ENCODE data around the gene SPATA33.
A peak's percentile ranks its signal among the peaks of the same experiment; 100 is the strongest.

Gene SPATA33

DNA sequence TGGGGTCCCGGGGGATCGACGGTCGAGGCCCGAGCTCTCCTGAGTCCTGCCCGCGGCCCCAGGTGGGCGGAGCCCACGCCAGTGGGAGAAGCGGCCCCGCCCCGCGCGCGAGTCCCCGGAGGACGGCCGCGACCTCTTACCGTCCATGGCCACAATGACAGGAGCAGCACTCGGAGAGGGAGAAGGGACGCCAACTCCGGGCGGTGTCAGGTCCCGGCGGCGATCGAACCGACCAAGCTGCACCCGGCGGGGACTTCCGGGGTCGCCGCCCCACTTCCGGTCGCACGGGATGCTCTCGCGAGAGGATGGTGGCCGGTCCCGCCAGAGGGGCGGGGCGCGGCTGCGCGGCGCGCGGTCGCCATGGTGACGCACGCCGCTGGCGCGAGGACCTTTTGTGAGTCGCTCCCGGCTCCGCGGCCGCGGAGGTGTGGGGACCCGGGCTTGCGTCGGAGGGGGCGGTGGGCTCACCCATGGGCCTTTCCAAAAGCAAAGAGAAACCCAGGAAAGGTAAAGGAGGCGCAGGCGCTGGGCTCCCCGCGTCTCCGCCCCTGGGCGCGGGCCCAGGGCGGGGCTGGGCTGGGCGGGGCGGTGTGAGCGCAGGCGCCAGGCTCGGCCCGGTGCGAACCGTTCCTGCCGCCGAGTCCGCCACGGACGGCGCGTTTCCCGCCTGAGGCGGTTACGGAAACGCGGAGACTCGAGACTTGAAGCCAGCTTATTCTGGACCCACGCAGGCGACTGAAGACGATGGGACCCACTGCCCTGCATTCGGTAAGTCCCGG is at the start of gene SPATA33, which contains the start of gene CHMP1A:
SPATA33 (plus strand) TSS at position 395 of the 779 bp plus-strand sequence; CDS start at position 471, 76 bp downstream.
CHMP1A (minus strand) TSS at position 267 of the 779 bp plus-strand sequence; CDS start at position 147, 120 bp downstream.
- DNase-seq = peak; percentile 80

DNA sequence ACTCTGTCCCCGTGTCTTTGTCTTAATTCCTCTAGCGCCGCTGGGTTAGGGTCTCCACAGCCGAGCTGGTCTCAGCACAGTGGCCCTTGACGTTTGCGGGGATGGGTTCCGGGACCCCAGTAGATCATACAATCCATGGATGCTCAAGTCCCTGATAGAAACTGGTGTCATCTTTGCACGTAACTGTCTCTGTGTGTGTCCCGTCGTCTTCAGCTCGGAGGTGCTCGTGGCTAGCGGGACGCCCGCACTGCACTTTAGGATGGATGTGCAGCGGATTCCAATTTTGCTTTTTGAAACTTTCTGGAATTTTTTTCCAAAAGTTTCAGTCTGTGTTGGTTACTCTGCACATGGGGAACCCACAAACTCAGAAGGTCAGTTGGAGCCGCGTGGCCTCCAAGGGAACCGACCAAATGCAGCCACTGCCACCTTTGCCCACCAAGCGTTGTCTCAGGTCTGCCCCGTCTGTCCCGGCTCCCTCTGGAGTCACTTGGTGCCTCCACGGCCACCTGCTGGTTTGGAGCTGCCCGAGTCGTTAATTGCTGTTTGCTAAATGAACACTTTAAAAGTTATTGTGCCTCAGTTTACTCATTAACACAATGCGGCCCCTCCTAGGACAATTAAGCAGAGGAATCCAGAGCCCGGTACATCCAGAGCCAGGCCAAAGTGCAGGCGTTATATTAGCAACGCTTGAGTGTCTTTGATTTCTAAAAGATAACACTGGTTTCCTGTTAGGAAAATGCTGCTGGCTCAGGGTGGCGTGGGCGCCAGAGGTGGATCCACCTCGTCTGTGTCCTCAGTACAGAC is 49.5 kb upstream of the SPATA33 start:
- DNase-seq = no peak

DNA sequence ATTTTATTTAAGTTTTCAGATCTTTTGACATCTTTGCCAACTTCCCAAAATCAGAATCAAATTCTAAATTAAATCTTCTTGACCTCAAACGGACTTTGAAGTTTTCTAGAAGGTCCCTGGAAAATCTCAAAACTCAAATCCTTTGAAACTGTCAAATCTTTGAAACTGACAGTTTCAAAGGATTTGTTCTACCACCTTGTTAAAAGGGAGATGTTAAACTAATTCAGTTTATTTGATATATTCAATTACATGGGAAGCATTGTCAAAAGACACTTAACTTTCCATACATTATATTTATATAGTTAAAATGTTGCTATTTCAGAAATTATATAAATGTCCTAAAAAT is 47.6 kb upstream of the SPATA33 start:
- DNase-seq = no peak

DNA sequence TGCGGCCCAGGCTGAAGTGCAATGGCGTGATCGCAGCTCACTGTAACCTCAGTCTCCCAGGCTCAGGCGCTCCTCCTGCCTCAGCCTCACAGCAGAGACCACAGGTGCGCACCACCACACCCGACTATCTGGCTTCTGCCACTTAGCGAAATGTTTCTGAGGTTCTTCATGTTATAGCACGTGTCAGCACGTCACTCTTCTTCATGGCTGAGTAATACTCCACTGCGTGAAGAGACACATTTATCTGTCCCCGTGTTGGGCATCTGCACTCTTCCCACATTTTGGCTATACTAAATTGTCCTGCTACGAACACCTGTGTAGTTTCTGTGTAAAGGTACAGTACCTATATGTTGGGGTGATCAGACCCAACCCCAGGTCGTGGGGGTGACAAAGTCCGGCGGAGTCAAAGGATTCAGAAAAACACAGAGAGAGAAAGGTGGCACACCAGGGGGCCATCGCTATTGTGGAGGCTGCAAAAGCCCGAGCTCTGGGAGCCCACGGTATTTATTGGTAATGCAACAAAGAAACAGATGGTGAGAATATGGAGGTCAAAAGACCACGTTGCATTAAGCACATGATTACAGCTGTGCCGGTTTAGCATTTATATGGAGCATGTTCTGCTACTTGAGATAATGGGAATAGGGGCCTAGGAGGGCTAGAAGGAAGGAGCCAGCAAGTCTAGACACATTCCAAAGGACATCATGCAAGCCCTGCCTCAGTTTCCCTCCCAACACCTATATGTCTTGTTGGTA is 45.0 kb upstream of the SPATA33 start:
- no peak for DNase-seq

DNA sequence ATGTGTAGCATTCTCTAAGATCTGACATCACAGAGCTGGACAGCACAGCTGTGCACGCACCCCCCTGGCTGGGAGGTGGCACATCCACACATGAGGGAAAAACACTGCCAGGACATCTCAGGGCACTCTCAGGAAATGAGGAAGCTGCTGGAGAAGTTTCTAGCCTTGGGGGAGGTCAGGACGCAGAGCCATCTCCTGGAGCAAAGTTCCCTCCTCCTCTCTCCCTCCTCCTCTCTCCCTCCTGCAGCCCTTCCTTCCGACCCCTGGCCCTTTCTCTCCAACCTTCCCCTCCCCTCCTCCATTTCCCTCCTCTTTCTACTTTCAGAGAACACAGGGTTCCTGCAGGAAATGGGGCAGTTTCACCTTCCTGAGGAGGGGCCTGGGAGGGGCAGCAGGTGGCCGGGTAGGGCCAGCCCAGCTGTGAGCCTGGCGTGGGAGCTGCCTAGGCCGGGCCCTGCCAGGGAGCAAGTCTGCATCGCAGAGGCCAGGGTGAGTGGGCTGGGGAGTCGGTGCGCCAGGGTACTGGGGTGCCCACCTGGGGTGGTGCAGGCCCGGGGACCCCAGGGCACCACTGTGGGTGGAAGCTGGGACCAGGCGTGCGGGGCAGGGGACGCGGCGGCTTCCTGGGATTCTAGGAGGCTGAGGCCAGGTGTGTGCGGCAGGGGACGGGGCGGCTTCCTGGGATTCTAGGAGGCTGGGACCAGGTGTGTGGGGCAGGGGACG is 44.2 kb upstream of the SPATA33 start, which contains the start of gene DPEP1:
DPEP1 (plus strand) TSS at position 412 of the 723 bp plus-strand sequence. CDS start 16,769 bp downstream, outside the sequence.
- no peak for DNase-seq

DNA sequence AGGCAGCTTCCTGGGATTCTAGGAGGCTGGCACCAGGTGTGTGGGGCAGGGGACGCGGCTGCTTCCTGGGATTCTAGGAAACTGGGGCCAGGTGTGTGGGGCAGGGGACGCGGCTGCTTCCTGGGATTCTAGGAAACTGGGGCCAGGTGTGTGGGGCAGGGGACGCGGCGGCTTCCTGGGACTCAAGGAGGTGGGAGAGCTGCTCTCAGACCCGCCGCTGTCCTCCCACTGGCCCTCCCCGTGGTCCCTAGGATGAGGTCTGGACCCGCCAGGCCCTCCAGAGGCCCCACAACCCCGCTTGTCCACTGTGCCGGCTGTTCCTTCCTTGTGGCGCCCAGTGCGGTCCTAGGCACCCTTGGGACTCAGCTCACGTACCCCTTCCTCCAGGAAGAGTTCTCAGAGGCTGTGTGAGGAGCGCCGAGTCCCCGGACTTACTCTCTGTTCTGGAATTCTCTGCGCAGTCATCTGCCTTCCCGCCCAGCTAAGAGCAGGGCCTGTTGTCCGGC is 43.6 kb upstream of the SPATA33 start:
- DNase-seq = no peak

DNA sequence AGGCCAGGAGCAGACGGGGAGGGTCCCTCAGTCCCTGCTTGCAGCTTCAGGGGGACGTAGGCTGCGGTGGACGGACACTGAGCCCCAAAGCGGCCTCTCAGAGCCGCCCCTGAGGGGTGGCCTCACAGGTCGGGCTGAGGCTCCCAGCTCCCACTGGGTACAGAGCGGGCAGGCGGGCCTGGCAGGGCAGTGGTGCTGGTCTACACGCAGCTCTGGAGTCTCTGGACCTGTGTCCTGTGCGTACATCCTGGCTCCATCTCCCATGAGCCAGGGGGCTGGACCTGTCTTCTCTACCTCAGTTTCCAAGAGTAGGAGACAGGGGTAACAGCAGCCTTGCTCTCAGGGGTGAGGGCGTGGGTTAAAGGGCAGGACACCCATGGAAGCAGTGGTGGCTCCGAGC is 42.5 kb upstream of the SPATA33 start:
- no peak for DNase-seq

DNA sequence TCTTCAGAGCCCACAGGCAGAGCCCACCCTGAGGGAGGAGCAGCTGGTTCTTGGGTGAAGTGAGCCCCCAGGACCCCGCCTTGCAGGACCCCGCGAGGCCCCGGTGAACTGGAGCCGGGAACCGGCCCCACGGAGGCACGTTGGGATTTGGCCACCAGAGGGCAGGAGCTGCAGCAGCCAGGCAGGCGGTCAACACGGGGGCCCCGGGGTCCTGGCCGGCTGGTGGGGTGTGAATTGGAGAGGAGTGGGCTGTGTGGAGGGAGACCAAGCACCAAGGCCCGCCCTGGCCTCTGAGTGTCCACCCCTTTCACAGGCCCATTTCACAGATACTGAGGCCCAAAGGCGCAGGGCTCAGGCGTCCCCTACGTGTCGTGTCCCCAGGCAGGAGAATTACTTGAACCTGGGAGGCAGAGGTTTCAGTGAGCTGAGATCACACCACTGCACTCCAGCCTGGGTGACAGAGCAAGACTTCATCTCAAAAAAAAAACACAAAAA is 42.0 kb upstream of the SPATA33 start:
- no peak for DNase-seq

DNA sequence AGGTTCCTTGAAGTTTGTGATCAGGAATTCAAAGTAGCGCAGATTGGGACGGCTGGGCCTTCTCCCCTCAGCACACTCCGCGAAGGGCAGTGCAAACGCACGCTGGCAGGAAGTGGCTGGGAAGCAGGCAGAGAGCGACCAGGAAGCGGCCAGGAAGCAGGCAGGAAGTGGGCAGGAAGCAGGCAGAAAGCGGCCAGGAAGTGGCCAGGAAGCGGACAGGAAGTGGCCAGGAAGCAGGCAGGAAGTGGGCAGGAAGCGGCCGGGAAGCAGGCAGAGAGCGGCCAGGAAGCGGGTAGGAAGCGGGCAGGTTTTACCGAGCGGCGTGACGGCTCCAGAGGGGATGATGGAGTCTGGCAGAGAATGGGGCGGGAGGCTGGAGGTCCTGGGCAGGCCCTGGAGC is 41.0 kb upstream of the SPATA33 start:
- DNase-seq = no peak

DNA sequence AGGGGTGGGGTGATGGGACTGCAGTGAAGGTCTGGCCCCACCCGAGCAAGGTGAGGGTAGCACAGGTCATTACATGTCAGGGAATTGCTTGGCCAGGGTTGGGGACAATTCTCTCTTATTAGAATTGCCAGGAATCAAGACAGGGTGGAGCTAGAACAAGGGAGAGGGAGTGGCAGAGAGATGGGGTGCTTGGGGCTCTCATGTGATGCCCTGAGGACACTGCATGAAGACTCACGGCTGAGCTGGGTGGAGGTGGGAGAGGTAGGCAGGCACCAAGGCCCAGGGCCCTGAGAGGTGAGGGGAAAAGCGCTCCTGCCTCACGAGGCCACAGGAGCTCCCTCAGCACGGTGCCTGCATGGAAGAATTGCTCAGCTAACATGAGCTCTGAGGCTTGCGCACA is 40.6 kb upstream of the SPATA33 start:
- no peak for DNase-seq

DNA sequence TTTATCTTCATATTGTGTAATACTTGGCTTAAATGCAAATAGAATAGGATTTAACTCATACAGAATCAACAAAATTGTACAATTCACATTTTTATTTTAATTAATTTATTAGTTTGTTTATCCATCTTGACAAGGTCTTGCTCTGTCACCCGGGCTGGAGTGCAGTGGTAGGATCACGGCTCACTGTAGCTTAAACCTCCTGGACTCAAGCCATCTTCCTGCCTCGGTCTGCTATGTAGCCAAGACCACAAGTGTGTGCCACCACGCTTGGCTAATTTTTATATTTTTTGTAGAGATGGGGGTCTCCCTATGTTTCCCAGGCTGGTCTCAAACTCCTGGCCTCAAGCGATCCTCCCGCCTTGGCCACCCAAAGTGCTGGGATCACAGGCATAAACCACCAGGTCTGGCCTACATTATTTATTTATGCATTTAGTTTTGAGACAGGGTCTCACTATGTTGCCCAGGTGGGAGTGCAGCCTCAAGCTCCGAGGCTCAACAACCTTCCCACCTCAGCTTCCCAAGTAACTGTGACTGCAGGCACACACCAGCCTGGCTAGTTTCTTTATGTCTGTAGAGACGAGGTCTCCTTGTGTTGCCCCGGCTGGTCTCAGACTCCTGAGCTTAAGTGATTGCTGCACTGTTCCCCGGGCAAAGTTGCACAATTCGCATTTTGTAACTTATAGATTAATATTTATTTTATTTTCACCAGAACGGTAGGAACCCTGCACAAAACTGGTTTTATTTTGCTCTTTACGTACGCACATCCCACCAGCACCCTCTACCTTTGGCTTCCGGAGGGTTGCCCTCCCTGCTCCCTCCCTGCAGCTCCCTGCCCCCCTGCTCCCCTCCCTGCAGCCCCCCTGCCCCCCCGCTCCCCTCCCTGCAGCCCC is 39.3 kb upstream of the SPATA33 start:
- no peak for DNase-seq

DNA sequence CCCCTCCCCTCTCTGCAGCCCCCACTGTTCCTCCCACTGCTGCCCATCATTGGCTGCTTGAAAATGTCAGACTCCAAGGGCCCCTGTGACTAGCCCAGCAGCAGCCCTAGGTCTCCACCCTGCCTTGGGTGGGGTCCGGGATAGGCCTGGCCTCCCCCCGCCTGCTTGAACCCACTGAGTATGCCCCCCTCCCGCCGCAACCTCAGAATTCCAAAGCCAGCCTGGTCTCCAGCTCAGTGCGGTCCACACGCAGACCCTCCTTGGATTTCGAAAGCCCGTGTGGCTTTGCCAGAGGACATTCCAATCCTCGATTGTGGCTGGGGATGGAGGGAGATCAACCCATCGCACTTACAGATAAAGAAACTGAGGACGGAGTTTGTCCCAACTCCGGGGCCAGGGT is 37.8 kb upstream of the SPATA33 start:
- no peak for DNase-seq

DNA sequence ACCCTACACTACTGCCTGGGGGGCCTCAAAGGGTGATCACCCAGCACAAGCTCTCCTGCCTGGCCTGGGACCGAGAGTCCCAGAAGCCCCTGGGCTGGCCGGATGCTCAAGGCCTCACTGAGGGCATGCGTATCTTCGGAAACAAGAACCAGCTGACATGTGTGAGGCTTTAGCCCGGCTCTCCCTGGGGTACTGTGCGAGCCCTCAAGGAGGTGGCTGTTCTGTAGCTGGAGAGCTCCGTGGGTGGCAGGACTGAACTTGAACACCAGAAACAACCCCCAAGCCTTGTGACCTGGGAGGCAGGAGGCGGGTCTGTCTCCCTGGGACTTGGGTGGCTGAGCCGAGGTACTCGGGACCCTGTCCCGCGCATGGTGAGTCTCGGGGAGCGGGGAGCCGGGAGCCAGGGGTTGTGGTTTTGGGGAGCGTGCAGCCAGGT is 37.2 kb upstream of the SPATA33 start:
- DNase-seq = no peak

DNA sequence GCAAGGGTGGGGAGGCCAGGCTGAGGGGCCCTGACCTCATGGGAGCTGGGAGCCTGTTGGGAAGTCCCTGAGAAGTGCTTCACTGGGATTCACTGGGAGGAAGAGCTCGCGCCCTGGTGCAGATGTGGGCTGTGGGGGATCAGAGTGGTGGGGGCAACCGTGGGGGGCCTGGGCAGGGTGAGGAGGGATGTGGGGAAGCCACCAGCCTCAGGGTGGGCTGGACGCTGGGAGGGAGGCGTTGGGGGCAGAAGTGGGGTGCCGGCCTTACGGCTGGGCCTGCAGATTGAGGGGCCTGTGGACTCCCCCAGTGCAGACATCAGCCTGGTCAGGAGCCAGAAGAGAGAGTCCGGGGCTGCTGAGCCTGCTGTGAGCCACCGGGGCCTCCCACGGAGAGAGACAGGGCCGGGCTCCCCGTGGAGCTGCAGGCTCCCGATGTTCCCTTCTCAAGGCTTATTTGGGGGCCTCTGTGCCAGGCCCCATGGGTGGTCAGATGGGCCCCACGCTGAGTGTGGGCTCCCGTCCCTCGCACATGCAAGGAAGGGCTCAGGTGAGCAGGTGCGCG is 36.4 kb upstream of the SPATA33 start:
- DNase-seq = no peak

DNA sequence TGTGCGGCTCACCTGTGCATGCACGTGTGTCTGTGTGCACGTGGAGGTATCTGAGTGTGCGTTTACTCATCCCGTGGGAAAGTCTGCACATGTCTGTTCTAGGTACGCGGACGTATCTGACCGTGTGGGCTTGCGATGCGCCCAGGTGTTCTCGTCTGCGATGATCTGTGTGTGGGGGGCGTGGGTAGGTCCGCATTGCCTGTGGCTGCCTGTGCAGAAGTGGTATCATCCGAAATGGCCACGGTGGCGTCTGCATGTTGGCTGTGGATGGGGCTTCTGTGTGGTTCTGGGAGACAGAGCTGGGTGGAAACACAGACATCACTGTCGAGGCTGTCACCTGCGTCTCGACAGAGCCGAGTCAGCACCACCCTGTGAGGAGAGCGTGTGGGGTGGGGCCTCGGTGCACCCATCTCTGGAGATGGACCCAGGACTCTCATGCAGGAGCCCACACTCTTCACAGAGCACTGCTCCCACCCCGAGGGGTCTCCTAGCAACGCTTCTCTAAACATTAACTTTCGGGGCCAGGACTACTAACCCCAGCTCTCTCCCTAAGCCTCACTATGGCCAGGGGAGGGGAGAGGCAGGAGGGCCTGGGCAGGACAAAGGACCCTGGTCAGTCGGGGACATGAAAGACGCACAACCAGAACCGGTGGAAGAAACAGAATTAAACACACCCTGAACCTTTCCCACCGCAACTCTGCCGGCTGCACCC is 35.8 kb upstream of the SPATA33 start:
- DNase-seq = no peak

DNA sequence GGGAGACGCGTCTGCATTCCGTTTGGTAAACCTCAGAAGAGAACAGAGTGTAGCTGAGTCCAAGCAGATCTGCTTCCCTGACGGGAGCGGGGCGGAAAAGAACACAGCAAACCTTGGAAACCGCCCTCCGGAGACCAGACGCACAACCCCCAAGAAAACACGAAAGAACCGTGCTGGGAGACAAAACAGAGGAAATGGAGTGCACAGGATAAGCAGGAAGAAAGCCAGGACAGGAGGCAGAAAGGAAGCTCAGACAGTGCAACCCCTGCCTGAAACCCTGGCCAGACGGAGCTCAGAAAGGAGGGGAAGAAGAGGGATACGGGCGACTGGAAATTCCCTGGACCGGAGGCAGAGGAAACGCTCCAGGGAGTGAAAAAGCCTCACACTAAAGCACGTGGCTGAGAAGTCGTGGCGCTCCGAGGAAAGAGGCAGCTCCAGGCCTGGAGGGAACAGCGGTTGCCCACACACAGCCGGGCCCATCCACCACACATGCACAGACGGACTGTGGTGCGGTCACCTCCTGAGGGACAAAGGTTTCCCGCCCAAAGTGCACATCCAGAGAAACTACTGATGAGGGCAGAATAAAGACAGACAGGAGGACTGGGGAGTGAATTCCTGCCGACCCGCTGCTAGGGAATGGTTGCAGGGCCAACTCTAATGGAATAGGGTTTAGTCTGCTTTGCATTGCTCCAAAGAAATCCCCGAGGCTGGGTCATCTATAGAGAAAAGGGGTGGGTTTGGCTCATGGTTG is 34.0 kb upstream of the SPATA33 start:
- DNase-seq = no peak

DNA sequence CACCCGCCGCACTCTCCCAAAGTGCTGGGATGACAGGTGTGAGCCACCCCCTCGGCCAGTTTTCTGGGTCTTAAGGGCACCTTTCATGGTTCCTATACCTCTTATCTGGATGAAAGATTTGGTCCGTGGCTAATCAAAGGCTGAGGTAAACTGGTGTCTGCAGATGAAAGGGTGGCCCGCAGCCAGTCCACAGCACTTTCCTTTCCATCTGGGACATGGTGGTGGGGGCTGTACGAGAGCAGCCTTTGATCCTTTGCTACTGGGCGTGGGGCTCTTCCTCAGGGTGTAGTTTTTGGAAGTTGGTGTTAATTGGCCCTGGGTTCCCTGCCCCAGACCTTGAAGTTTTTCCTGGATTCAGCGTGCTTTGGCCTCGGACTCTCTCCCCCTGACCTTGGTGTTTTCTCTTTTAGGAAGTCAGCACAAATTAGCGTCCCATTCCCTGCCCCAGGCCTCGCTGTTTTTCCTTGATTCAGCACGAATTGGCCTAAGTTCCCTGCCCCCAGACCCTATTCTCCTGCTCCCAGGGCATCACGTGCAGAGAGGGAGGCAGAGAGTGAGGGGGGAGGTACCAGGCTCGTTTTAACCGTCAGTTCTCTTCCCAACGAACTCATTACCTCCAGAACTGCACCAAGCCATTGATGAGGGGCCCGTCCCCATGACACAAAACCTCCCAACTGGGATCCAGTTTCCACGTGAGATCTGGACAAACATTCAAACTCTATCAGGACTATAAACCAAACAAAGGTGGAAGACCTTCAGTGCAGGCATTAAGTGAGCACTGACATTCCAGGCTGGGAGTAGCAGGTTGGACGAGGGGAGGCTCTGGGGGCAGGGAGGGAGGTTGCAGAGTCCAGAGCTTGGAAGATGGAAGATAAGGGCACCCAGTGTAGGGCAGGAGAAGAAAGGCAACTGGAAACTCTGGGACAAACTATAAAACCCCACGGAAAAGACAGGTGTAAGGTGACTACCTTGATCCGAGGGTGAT is 32.6 kb upstream of the SPATA33 start:
- no peak for DNase-seq

Data from T1000 (cell line).